Right renal pelvis (tissue), 4 donors: ENCODE results near the gene CCT8. TPM values are rescaled to one million over a fixed set of nuclear protein-coding genes. Genes with fewer than 3 reads are reported as not detected.
"Not testable (repeated sequence)": the region's sequence is repeated elsewhere in the genome, so short reads cannot be mapped to it uniquely, and the experiment has no call there.

Experiments
- DNase-seq, 4 donors: peaks; one replicate each; pipeline ENCODE4 v3.0.0-alpha.2; 2013; ENCODE audit warnings: low read depth in 4 of 4, low spot score in 3 of 4, missing footprints in 1 of 4
- polyA plus RNA-seq, 4 donors: library from polyadenylated mRNA; unstranded; fragments of 120-200 nt; gene quantifications; one replicate each; pipeline ENCODE4 v1.2.1, GENCODE V29; 2013; ENCODE audit not compliant: insufficient read length in 4 of 4

Gene CCT8
- polyA plus RNA-seq, 4 donors: 245 to 265 (median 252) TPM

DNA sequence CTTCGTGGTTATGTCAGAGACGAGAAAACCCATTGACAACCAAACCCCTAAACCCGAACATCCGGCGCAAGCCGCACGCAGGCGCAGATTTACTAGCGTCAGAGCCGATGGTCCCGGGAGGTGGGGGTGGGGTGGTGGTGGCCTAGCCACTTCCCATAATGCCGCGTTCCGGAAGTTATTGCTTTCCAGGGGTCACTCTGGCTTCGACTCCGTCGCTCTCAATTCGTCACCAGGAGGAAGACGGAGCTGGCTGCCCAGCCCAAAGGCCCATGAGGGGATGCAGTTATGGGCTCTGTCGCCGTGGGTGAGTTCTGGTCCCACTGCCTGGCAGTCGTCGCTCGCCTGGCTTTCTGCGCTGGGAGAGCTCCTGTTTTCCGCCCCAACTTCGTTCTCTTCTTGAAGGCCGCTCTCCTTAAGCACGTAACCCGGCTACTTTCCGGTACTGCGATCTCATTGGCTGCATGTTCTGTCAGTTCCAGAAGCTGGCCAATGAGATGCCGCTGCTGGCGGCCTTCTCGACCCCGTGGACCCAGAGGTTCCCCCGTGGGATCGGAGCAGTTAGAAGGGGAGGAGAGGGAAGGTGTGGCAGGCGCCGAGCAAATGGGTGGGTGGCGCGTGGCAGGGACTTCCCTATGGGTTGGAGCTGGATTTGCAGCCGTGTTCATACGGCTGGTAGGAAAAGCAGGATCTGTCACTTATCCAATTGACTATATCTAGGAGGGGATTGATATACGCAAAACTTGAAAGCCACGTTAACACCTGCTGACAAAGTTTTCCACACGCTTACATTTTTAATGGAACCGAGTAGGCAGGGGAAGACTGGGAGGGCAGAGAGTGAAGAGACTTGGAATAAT is 48.7 kb downstream of the CCT8 start, which contains the start of gene USP16:
Gene USP16, plus strand, starts transcription at position 195 of the 854 bp plus-strand sequence. CDS start 3,246 bp downstream, outside the sequence.
- peak; percentile 94 to 99 (median 96) for DNase-seq

DNA sequence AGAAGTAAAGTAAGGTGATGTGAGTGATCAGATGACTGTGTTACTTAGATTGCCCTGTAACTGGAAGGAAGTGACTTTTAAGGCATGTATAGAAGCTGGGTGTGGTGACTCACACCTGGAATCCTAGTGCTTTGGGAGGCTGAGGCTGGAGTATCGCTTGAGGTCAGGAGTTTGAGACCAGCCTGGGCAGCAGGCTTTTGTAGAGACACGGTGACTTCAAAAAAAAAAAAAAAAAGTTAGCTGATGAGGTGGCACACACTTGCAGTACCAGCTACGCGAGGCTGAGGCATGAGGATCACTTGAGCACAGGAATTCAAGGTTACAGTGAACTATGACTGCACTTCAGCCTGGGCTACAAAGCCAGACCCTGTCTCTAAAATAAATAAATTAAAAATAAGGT is 51.3 kb downstream of the CCT8 start:
- DNase-seq: no peak

DNA sequence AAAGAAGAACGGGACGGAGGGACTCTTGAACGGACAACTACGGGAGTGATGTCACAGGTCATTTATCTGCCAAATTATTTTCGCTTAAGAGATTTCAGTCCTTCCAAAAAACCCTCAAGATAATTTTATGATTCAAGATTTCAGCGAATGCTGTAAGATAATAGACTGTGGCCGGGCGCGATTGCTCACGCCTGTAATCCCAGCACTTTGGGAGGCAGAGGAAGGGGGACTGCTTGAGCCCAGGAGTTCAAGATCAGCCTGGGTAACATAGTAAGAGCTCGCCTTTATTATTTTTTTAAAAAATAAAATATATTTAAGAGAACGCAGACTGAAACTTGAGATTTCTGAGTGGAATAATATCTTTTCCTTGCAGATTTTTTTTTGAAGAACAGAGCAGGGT is 54.9 kb downstream of the CCT8 start:
- DNase-seq: no peak

DNA sequence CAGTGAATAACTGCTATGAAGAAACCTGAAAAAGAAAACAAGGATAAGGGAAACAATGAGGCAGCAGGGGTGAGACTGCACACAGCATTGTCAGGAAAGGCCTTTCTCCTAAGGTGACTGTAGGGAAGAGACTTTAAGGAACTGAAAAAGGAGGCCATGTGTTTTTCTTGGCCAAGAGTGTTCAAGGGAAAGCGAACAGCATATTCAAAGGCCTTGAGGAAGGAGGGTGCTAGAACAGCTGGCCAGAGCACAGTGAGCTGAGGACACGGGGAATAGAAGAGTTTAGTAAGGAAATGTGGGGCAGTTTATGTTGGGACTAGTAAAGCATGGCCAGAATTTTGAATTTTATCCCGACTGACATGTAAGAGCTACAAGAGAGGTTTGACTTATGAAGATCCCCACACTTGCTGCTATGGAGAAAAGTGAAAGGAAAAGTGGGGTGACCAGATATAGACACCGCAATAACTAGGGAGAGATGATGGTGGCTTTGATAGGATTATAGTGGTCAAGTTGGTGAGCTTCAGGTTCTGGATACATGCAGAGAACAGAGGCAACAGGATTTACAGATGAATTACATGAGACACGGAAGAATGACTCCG is 55.7 kb downstream of the CCT8 start:
- DNase-seq: no peak

DNA sequence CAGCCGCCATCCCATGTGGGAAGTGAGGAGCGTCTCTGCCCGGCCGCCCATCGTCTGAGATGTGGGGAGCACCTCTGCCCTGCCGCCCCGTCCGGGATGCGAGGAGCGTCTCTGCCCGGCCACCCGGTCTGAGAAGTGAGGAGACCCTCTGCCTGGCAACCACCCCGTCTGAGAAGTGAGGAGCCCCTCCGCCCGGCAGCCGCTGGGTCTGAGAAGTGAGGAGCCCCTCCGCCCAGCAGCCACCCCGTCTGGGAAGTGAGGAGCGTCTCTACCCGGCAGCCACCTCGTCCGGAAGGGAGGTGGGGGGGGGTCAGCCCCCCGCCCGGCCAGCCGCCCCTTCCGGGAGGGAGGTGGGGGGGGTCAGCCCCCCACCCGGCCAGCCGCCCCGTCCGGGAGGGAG is 62.2 kb downstream of the CCT8 start:
- not testable (repeated sequence) for DNase-seq

DNA sequence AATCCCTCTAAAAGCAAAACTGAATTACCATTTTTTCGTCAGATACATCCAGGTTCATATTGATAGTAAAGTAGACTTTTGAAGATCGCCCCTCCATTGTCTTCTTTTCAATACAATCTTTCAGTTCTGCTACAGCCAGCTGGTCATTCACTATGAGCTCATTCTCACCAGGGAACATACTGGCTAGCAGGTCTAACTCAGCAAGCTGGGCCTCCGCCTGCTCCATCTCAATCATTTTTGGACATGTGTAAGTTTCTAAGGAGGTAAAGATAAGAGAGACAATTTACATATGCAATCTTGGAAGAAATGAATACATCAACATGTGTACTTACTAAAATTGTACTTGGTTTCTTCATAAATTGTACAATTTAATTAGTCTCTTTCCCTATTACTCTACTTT is 65.1 kb downstream of the CCT8 start:
- DNase-seq: no peak

DNA sequence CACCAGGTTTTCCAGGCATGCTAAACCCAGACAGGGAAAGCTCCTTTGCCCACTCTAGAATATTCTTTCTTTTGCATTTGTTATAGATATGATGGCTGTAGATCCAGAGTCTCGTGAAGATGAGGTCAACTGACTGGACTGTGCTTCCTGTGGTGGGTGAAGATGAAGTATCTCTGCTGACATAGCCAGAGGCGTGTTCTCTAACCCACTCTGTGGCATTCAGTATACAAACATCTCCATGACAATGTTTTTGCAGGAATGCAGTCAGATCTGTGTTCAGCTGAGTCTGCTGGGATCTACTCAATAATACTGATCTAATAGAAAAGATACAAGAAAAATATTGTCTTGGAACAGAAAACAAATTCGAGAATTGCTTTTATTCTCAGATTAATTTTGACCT is 65.6 kb downstream of the CCT8 start:
- no peak for DNase-seq

DNA sequence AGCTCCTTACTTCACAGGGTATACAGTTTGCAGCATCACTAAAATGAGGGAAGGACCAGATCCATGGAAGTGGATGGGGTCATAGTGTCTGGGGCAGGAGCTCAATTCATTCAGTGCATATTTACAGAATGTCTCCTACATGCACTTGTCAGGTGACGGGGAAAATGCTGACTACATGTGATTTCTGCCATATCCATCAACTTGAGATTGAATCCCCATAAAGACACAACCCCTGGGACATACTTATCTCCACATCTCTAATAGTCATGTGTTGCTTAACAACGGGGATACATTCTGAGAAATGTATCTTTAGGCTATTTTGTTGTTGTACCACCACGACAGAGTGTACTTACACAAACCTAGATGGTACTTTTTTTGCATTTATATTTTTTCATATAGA is 66.3 kb downstream of the CCT8 start:
- DNase-seq: no peak

Other genes with a start within 250 kb of the CCT8 start
- gene LTN1, start 80.8 kb downstream of the CCT8 start, polyA plus RNA-seq: 10 to 100 TPM; 29.8 to 36.7 (median 35.4) TPM
- 10 to 100 TPM; 21.8 to 31.1 (median 27.8) TPM for gene RWDD2B, start 54.3 kb downstream of the CCT8 start, polyA plus RNA-seq
- 10 to 100 TPM; 42.8 to 59.2 (median 57.2) TPM for gene USP16, start 49.0 kb downstream of the CCT8 start, polyA plus RNA-seq
- 1 to 10 TPM; 5.2 to 7.3 (median 5.6) TPM for gene MAP3K7CL, start 57.0 kb upstream of the CCT8 start, polyA plus RNA-seq
- 10 to 100 TPM; 41.7 to 51.8 (median 48.5) TPM for gene BACH1, start 225.3 kb upstream of the CCT8 start, polyA plus RNA-seq